Renal cortical epithelial cell (primary cell): ENCODE data around the gene MEG3. TPM values are rescaled to one million over a fixed set of nuclear protein-coding genes. Genes with fewer than 3 reads are reported as not detected.

Source experiments
- DNase-seq: peaks from one replicate; pipeline ENCODE4 v3.0.0-alpha.2; 2011; ENCODE audit warnings: low read depth
- total RNA-seq: library from RNA; depleted of rRNA; stranded (reverse); fragments of >200 nt; gene quantifications from 2 replicates; pipeline ENCODE4 v1.2.3, GENCODE V29; 2014

The MEG3 gene
- 0.69 and 14.3 TPM in 2 replicates for total RNA-seq

DNA sequence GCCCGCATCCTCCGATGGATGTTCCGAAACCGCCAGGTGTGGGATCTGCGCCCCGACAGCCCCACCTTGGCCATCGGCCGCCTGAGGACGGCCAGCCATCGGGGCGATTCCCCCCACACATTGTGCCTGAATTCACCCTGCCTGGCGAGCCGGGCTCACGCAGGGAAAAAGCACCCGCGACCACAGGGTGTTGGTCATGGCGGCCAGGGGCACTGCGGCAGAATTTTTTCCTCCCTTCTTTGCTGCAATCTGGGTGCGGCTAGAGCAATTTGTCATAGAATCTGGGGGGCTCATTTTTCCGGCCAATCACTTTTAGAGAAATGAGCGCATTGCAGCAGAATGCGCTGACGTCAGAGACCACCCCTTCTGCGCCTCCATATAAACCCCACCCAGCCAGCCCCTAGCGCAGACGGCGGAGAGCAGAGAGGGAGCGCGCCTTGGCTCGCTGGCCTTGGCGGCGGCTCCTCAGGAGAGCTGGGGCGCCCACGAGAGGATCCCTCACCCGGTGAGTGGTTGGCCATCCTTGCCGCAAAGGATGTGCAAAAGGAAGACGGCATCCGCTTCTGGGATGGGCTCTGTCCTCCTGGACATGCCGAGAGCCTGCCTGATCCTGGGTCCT is at the start of gene MEG3:
Gene MEG3 (plus strand): TSS at position 406 of the 619 bp plus-strand sequence.
- DNase-seq: no peak

DNA sequence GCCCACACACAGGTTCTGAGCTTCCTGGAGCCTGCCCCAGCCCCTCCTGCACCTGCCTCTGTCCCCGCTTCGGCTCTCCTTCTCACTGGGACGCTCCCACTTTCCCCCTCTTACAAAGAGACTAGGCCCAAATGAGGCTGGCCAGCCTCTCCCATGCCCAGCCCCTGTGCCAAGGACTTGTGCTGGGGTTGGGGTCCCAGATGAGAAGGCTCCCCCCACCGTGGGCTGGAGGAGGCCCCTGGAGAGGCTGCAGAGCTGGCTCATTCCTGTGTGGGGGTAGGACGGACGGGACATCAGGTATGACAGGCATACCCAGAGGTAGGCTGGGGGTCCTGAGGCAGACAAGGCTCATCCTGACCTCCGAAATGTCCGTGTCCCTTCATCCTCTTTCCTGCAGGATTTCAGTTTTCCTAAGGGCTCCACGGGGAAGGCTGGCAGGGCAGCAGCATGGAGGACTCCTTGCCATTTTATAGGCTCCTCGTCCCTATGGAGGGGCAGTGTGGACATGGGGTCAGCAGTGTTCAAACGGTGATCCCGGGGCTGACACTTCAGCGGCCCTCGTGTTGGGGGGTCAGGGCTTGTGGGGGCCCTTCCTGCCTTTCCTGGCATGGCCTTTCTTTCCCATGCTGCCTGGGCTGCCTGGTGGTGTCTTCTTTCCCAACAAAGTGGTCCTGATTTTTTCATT is 49.1 kb upstream of the MEG3 start:
- DNase-seq: no peak

DNA sequence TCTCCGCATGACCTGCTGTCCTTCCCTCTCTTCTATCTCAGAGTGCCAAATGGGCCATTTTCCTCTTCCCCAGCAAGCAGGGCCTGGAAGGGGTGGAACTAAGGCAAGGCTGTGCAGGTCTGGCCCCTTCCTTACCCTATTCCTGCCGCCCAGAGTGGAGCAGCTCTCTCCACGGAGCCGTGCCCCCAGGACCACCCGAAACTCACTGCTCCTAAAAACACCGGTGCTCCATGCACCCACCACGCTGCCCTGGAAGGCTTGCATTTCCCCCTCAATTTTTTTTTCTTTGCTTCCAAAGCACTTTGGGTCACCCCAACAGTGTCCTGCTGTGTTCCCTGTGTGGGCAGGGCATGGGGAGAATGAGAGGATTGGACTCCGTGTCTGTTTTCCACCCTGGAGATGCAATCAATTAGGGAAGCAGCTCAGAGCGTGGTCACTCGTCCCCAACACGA is 48.5 kb upstream of the MEG3 start:
- DNase-seq: no peak

DNA sequence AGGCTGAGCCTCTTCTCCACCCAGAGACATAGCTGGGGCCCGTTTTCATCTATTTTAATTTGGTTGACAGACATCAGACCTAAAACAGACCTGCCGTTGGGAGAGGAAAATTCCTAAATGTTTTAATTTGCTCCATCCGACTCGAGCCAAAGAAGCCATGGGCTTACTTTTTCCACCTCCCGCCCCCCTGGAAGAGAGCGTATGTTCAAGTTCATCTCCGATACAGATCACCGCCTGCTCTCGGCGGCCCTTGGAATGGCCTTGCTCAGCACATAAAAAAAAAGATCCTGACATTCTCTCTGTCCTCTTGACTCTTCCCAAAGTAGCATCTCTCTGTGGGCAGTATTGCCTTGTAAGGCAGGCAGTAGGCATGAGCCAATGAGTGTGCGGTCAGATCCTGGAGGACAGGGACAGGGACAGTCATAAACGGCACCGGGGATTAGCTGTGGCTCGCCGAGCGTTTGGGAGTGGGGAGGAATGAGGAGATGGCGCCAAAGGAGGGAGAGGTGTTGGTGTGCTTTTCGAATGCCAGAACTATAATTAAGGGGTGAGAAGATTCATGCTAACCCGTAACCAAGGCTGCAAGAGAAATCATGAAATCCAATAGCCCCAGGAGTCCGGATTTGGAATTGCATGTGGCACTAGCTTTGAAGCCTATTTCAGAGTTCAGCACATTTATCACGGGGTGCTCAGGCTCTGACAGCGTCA is 47.9 kb upstream of the MEG3 start:
- no peak for DNase-seq

DNA sequence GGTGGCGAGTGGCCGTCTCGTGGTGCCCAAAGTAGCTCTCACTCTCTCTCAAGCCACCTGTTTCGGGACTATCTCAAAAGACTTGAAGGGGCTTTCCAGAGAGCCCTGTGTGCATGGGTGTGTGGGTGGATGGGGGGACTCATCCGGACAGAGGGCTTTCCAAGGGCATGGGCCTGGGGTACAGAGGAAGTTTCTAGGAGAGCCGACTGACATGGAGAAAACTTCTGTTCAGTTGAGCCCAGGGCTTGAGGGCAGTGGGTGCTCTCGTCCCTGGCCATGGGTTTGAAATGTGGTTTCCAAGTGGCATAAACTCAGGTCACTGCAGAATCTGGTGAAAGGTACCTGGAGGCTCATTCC is 47.4 kb upstream of the MEG3 start:
- DNase-seq: no peak

DNA sequence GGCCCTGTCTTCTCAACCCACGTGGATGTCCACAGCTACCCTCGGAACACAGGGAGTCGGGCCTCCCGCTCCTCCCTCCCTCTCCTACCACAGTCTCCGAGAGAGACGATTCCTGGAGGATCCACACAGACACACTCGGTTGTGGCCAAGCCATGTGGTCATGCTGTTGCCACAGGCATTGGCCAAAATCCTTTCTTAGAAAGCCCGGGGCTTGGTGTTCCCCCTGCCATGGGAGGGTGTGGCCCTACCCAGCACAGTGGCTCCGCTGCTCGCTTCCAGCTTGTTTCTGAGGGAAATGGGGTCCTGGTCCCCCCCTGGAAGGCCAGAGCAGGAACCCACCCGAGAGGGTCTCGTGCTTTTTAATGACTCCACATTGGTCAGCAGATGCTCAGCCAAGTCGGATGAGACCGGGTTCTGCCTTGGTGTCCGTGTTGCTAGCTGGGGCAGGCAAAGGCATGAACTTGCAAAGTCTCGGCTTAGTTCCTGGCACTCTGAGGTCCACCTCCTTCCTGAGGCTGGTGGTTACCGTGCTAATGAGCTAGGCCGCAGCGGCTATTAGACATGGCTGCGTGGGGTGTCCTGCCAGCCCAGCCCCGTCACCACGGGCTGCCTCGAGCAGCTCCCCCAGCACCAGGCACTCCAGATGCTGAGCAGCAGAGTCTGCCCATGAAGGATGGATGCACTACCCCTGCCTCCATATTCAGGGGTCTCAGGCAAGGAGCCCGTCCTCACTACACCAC is 46.8 kb upstream of the MEG3 start:
- no peak for DNase-seq

DNA sequence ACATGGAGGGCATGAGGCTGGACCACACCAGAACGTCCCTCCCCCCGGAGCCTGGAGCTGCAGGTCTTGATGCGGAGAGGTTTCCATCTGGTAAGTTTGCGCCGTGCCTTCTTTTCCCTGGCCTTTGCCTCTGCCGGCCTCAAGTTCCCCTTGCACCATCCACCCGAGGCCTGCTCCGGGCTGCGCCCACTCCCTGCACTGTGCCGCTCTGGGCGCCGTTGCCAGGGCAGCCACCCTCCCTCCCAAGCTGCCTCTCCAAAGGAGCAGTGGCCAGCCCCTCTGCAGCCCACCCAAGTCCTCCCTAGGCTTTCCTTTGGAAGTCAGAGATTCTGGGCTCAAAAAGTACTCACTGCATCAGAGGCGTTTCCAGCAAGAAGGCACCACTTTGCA is 46.2 kb upstream of the MEG3 start:
- DNase-seq: no peak

DNA sequence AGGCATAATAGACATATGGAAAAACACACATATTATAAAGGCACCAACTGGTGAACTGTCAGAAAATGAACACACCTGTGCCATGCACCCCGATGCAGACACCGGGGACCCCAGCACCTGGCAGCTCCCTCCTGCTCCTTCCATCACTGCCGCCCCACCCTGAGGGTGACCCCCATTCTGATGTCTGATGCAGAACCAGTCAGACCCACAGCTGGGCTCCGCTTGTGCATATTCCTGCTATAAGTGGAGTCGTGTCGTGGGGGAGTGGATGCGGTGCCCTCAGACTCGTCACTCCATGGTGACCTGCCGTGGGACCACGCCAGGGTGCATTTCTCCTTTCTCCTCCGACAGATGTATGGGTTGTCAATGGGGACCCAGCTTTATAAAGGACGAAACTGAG is 45.7 kb upstream of the MEG3 start:
- DNase-seq: no peak

DNA sequence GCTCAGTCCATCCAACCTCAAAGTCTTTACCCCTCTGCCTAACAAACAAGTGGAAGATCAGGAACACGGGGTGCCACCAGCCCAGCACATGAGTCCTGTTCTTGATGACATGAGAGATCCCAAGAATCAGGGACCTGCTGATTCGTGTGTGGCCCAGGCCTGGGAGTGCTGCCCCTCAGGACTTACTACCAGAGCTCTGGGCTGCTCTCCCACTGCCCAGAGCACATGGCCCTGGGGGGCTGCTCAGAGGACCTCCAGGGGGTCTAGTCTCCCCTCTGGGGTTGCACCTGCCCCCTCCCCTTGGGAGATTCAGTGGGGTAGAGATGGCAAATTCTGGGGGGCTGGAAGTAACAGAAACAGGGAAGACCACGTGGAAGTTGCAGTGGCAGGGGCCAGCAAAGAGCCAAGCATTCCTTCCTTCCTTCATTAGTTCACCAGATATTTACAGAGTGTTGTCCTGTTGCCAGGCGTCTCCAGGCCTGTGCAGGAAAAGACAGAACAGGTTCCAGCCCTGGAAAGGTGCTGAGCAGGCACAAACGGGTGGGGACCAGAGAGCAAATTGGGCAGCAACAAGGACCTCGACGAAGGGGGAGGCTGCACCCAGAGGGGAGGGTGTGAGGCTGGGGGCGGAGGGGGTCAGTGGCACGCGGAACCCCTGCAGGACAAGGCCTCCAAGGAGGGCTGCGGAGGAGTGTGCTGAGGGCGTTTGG is 45.1 kb upstream of the MEG3 start:
- DNase-seq: no peak

DNA sequence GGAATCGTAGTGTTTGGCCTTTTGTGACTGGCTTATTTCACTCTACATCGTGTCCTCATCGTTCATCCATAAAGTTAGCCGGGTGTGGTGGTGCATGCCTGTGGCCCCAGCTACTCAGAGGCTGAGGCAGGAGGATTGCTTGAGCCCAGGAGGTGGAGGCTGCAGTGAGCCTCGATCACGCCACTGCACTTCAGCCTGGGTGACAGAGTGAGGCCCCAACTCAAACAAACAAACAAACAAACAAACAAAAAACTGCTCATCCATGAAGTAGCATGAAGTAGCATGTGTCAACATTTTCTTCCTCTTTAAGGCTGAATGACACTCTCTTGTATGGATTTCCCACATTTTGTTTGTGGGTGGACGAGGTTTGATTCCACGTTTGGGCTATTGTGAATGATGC is 44.0 kb upstream of the MEG3 start:
- DNase-seq: no peak

DNA sequence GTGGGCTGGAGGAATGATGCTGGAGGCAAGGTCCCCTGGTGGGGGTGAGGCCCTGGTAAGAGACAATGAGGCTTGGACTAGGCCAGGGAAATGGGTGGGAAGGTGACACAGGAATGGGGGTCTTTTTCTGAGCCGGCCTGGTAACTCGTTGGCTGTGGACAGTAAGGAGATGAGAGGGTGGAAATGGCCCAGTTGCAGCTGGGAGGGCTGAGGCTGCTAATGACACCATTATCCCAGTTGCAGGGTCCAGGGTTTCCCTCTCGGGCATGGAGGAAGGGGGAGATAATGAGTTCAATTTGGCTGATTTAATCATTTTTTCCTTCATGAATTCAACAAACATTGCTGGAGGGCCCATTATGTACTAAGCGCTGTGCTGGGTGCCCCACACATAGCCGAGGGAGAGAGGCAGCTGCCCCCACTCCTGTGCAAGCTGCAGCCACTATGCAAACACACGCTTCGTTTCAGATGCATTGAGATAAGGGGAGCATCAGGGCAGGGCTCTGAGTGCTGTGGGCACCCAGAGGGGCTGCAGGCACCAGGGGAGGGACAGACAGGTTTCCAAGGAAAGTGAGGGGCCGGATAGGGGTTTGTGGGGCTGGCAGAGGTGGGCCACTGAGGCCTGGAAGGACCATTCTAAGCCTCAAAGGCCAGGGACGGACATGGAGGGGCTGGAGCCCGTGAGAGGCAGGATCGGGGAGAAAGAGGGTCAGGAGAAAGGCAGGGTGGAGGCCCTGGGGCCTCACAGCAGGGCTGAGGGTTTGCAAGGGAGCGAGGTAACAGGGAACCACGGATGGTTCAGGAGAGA is 43.2 kb upstream of the MEG3 start:
- DNase-seq: no peak

DNA sequence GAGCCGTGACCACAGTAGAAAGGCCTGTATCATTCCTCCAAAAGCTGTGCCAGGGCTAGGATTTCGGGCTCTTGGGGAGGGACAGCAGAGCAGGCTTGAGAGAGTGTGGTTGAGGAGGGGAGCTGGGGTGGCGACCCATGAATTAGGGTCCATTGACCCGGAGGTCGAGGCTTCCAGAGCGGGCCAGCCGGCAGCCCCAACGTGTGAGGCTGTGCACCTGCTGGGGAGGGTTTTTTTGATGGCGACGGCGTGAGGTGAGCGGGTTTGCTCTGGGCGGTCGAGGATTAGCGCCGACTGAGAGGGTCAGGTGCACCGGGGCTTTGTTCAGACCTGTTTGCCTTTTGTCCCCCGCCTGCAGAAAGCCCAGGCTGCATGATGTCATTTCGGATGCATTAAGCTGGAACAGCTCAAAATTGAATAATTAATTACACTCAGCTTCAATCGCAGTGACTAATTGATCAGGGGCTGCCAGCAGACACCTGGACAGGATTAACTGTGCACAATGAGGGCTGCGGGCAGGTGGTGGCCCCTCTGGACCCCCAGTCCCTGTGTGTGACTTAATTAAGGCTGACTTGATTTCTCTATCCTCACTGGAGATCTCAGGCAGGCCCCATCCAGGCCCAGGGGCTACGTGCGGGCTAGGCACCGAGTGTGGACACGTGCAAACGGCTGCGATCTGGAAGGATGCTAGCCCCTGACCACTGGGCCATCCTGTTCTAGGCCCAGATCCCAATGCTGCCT is 42.1 kb upstream of the MEG3 start:
- no peak for DNase-seq

DNA sequence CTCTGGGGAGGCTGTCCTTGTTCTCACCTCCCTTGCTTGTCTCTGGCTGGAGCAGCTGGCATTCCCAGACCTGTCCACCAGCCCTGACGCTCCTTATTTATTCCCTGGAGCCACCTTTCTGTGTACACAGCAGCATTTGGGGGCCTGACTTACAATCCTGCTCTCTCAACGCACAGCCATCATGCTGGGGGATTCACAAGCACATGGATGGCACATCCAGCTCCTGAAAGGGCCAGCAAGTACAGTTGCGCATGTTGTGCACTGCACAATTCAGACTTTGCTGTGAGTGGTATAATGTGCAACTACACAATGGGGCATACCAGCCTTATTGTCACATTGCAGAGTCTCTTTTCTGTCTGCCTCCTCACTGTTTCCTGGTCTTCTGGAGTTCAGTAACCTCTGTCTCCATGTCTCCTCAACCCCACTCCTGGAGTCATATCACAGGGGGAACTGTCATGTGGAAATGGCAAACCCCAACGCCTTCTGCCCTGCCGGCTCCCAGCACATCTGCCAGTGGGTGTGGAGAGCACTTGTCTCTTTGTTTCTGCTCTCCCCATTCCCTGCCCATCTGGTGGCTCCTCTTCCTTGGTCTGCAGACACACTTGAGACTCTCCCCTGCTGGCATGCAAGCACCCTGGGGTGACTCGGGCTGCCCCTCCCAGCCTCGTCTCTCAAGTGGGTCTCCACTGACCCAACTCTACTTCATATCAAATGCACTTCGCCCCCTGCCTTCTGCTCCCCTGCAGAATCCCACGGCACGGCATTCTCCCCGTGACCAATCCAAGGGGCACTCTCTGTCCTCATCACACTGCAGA is 41.2 kb upstream of the MEG3 start:
- DNase-seq: no peak

DNA sequence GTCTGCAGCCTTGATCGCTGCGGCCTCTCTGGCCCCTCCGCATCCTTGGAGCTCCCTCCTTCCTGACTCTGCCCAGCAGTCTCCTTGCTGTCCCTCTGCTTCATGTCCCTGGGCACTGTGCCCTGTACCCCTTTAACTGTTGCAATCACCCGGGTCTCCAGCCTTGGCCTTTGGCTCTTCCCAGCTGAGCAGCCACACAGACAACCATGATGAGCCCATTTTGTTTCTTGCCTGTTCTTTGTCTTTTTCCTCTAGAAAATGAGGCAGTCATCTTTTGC is 40.6 kb upstream of the MEG3 start:
- no peak for DNase-seq

DNA sequence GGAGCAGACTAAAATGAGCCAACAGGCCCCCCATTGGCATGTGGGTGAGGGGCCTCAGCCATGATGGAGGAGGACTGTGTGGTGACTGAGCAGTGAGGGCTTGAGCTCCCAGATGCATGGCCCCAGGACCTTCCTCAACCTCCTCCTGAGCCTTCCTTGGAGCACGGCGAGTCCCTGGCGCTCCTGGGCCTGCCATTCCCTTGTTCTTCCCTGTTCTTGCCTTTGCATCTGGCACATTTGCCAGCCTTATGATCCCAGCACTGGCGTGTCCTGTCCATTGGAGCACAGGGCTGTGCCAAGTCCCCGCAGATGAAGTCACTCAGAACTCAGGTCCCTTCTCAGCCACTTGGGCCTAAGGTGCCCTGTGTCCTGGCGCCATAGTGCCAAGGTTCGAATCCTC is 40.3 kb upstream of the MEG3 start:
- DNase-seq: no peak

DNA sequence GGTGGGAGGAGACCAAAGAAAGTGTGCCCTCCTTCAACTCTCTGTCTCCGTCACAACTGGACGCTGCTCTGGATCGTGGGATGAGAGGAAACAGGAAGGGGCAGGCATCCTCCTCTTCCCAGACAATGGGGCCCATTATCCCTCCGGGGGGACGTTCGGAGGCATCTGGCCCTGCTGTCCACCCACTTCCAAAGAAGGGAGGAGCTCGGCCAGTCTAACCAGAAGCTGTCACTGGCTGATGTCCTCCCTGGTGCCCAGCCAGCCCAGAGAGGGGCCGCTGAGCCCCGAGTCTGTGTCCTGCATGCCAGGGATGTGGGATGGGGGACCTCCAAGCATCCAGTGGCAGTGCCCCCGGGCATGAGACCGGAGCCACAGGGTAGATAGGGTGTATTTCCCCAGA is 39.8 kb upstream of the MEG3 start:
- DNase-seq: no peak

DNA sequence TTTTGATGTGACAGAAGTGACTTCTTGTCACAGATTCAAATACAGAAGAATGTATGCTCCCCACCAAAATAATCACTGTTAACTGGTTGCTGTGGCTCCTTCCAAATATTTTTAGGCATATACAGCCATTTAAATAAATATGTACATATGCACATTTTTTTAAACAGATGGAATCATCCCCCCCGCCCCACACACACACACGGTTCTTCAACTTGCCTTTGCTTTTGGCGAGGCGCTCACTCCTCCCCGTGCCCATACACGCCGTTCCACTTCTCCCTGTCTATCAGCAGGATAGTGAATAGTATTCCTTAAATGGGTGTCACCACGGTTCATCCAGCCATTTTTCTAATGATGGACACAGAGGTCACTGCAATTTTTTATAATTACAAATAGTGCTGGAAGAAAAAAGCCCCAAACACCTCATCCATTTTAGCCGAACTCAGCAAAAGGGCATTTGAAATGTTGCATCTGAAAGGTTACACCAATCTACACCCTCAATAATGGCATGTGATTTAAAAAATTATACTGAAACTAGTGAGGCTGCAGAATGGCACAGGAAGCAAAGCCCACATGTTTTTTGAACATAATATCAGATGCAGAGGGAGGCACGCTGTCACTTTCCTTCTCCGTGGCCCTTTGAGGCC is 39.2 kb upstream of the MEG3 start:
- DNase-seq: no peak

DNA sequence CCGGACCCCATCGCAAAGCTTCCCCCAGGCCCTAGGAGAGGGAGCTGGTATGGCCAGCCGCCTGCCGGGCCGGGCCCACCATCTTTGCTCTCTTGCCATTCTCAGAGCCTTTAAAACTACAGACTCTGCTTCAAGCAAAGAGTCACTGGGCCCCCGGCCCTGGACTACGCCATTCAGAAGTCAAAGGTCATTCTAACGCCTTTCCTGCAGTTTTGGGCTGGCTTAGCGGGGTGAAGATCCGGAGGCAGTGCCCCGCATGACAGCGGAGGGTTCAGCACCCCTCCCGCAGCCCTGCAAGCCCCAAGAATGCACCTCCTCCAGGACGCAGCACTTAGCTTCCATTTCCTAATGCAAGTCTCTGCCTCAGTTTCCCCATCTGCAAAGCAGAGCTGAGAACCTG is 38.3 kb upstream of the MEG3 start:
- DNase-seq: no peak

DNA sequence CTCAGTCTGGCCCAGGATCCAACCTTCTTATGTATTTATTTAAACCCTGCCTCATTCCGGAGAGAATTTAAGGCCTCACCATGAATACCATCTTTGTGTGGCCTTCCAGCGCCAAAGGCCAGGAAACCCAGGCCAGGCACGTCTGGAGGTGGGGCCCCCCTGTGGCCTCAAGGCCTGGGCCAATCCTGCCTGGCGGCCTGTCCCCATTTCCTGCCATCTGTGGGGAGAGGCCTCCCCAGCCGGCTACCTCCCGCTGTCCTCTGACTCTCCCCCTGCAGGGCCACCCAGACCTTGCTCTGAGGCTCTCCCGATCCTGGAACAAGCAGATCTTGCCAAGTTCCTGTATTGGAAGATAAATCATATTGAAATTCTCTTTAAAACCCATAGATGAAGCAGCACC is 37.4 kb upstream of the MEG3 start:
- no peak for DNase-seq
